ENCODE results near the gene MIA. TPM values are rescaled to one million over a fixed set of nuclear protein-coding genes. Genes with fewer than 3 reads are reported as not detected.

MIA gene
- total RNA-seq, 3 donors from 2014 or later = 5.6 to 47.3 TPM; not detected in 1

Other genes starting within 250 kb of the MIA start
- gene SHKBP1, start 198.6 kb upstream of the MIA start, total RNA-seq = 10 to 100 TPM; 25.8 to 42.9 (median 34.1) TPM
- 100 to 1,000 TPM in 1 of 3 donors, 10 to 100 TPM in 2; 52.7 to 130 (median 89.1) TPM for gene LTBP4, start 174.2 kb upstream of the MIA start, total RNA-seq
- 10 to 100 TPM; 24.6 to 34.7 (median 30.9) TPM for gene NUMBL, start 84.9 kb upstream of the MIA start, total RNA-seq
- gene COQ8B, start 58.6 kb upstream of the MIA start, total RNA-seq = 10 to 100 TPM; 28.2 to 50.8 (median 45.7) TPM
- 10 to 100 TPM; 41.8 to 71.6 (median 55.1) TPM for gene ITPKC, start 58.4 kb upstream of the MIA start, total RNA-seq
- gene ACTMAP, start 25.0 kb upstream of the MIA start, total RNA-seq = 1 to 10 TPM; 2.6 to 3.2 (median 2.9) TPM
- gene SNRPA, start 24.3 kb upstream of the MIA start, total RNA-seq = 10 to 100 TPM; 41.6 to 52.8 (median 52.1) TPM
- 10 to 100 TPM; 21.6 to 28.2 (median 22.1) TPM for gene RAB4B, start 2.7 kb downstream of the MIA start, total RNA-seq
- gene EGLN2, start 23.7 kb downstream of the MIA start, total RNA-seq = 10 to 100 TPM; 78.9 to 90.8 (median 88.5) TPM
- under 1 TPM in 1 of 3 donors, not detected in 2; 0.64 TPM for gene CYP2A6, start 74.9 kb downstream of the MIA start, total RNA-seq
- gene CYP2A7, start 106.7 kb downstream of the MIA start, total RNA-seq = not detected
- gene CYP2B6, start 215.8 kb downstream of the MIA start, total RNA-seq = not detected

Measured in breast epithelium (tissue), 3 donors.